Measurements from ENCODE around the gene CASP1. TPM values are rescaled to one million over a fixed set of nuclear protein-coding genes. Genes with fewer than 3 reads are reported as not detected.

CASP1 gene
- total RNA-seq, 1 donor from 2014 or later: 1.9 TPM

- Histone ChIP-seq H3K27ac (ENCODE audit: low read depth, low read length) (no peak overlapping the region), H3K4me1 (ENCODE audit: insufficient read depth, low read length) (no peaks in the 10 kb centered on the region), H3K4me2 (ENCODE audit: low read length) (no peak overlapping the region), H3K27me3 (ENCODE audit: insufficient read depth, low read length) (no peaks in the 10 kb centered on the region), H3K9me3 (ENCODE audit: insufficient read depth, low read depth, low read length) (no peaks in the 10 kb centered on the region), H3K36me3 (ENCODE audit: insufficient read depth, low read length) (no peaks in the 10 kb centered on the region), H3K9ac (ENCODE audit: low read length) (no peak overlapping the region), H3K4me3 (ENCODE audit: insufficient read depth, low read depth, low read length) (no peak overlapping the region), H3K79me2 (ENCODE audit: insufficient read depth, low read length) (no peaks in the 10 kb centered on the region), H4K20me1 (ENCODE audit: insufficient read depth, low read length) (no peaks in the 10 kb centered on the region), H2AFZ (ENCODE audit: low read depth, low read length) (no peak overlapping the region)
- H3K9me3 Mint-ChIP-seq (ENCODE audit: unreplicated experiment): peaks cover 3% of the 10 kb centered on the region
- H3K27ac Mint-ChIP-seq (ENCODE audit: unreplicated experiment): no peak overlapping the region
- TF ChIP-seq, protein P1, sequence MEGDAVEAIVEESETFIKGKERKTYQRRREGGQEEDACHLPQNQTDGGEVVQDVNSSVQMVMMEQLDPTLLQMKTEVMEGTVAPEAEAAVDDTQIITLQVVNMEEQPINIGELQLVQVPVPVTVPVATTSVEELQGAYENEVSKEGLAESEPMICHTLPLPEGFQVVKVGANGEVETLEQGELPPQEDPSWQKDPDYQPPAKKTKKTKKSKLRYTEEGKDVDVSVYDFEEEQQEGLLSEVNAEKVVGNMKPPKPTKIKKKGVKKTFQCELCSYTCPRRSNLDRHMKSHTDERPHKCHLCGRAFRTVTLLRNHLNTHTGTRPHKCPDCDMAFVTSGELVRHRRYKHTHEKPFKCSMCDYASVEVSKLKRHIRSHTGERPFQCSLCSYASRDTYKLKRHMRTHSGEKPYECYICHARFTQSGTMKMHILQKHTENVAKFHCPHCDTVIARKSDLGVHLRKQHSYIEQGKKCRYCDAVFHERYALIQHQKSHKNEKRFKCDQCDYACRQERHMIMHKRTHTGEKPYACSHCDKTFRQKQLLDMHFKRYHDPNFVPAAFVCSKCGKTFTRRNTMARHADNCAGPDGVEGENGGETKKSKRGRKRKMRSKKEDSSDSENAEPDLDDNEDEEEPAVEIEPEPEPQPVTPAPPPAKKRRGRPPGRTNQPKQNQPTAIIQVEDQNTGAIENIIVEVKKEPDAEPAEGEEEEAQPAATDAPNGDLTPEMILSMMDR (IDR thresholded peaks at IDR 0.05; ENCODE audit: insufficient read depth, low read depth, low read length): no peak
- TF ChIP-seq EZH2 (IDR thresholded peaks at IDR 0.05; ENCODE audit: insufficient read depth, low read length): no peak
- FAIRE-seq (no peak), DNase-seq (ENCODE audit: low read depth) (no peak)
- peaks cover 5% of the 10 kb centered on the region for H3K4me1 Mint-ChIP-seq (ENCODE audit: low read depth, unreplicated experiment)
- H3K27me3 Mint-ChIP-seq (ENCODE audit: low read depth, unreplicated experiment): no peaks in the 10 kb centered on the region
- no peak overlapping the region for H3K4me3 Mint-ChIP-seq (ENCODE audit: unreplicated experiment)
- no peaks in the 10 kb centered on the region for H3K36me3 Mint-ChIP-seq (ENCODE audit: low read depth, unreplicated experiment)
Observed at GRCh38 chr11:105033781-105034180, 1.2 kb downstream of the CASP1 start.

- Histone ChIP-seq H3K4me3 (ENCODE audit: insufficient read depth, low read depth, low read length) (no peak overlapping the region), H3K9me3 (ENCODE audit: insufficient read depth, low read depth, low read length) (no peaks in the 10 kb centered on the region), H3K9ac (ENCODE audit: low read length) (no peak overlapping the region), H3K79me2 (ENCODE audit: insufficient read depth, low read length) (no peaks in the 10 kb centered on the region), H3K27ac (ENCODE audit: low read depth, low read length) (no peak overlapping the region), H2AFZ (ENCODE audit: low read depth, low read length) (no peak overlapping the region), H3K4me2 (ENCODE audit: low read length) (no peak overlapping the region), H3K4me1 (ENCODE audit: insufficient read depth, low read length) (no peaks in the 10 kb centered on the region), H3K27me3 (ENCODE audit: insufficient read depth, low read length) (no peaks in the 10 kb centered on the region), H3K36me3 (ENCODE audit: insufficient read depth, low read length) (no peaks in the 10 kb centered on the region), H4K20me1 (ENCODE audit: insufficient read depth, low read length) (no peaks in the 10 kb centered on the region)
- Mint-ChIP-seq H3K4me1 (ENCODE audit: low read depth, unreplicated experiment) (peaks cover 5% of the 10 kb centered on the region), H3K27ac (ENCODE audit: unreplicated experiment) (no peak overlapping the region), H3K9me3 (ENCODE audit: unreplicated experiment) (peaks cover 3% of the 10 kb centered on the region), H3K27me3 (ENCODE audit: low read depth, unreplicated experiment) (no peaks in the 10 kb centered on the region), H3K4me3 (ENCODE audit: unreplicated experiment) (no peak overlapping the region), H3K36me3 (ENCODE audit: low read depth, unreplicated experiment) (no peaks in the 10 kb centered on the region)
- no peak for FAIRE-seq
- TF ChIP-seq, protein P1 (IDR thresholded peaks at IDR 0.05; ENCODE audit: insufficient read depth, low read depth, low read length): no peak
- no peak for TF ChIP-seq EZH2 (IDR thresholded peaks at IDR 0.05; ENCODE audit: insufficient read depth, low read length)
- no peak for DNase-seq (ENCODE audit: low read depth)
Observed at GRCh38 chr11:105033343-105033742, 1.6 kb downstream of the CASP1 start.

- Histone ChIP-seq H3K27ac (ENCODE audit: low read depth, low read length) (no peak overlapping the region), H3K4me1 (ENCODE audit: insufficient read depth, low read length) (no peaks in the 10 kb centered on the region), H3K9ac (ENCODE audit: low read length) (no peak overlapping the region), H4K20me1 (ENCODE audit: insufficient read depth, low read length) (no peaks in the 10 kb centered on the region), H2AFZ (ENCODE audit: low read depth, low read length) (no peak overlapping the region), H3K36me3 (ENCODE audit: insufficient read depth, low read length) (no peaks in the 10 kb centered on the region), H3K27me3 (ENCODE audit: insufficient read depth, low read length) (no peaks in the 10 kb centered on the region), H3K79me2 (ENCODE audit: insufficient read depth, low read length) (no peaks in the 10 kb centered on the region), H3K9me3 (ENCODE audit: insufficient read depth, low read depth, low read length) (no peaks in the 10 kb centered on the region), H3K4me3 (ENCODE audit: insufficient read depth, low read depth, low read length) (no peak overlapping the region), H3K4me2 (ENCODE audit: low read length) (no peak overlapping the region)
- no peak for FAIRE-seq
- Mint-ChIP-seq H3K4me1 (ENCODE audit: low read depth, unreplicated experiment) (peaks cover 5% of the 10 kb centered on the region), H3K36me3 (ENCODE audit: low read depth, unreplicated experiment) (no peaks in the 10 kb centered on the region), H3K4me3 (ENCODE audit: unreplicated experiment) (no peak overlapping the region), H3K9me3 (ENCODE audit: unreplicated experiment) (peaks cover 3% of the 10 kb centered on the region), H3K27ac (ENCODE audit: unreplicated experiment) (no peak overlapping the region), H3K27me3 (ENCODE audit: low read depth, unreplicated experiment) (no peaks in the 10 kb centered on the region)
- DNase-seq (ENCODE audit: low read depth): no peak
- no peak for TF ChIP-seq EZH2 (IDR thresholded peaks at IDR 0.05; ENCODE audit: insufficient read depth, low read length)
- TF ChIP-seq, protein P1 (IDR thresholded peaks at IDR 0.05; ENCODE audit: insufficient read depth, low read depth, low read length): no peak
Observed at GRCh38 chr11:105032495-105032894, 2.4 kb downstream of the CASP1 start.
